Mesothelial cell of epicardium (in vitro differentiated cells): ENCODE measurements around the gene PDE4B. TPM values are rescaled to one million over a fixed set of nuclear protein-coding genes. Genes with fewer than 3 reads are reported as not detected.

Source experiments
- DNase-seq, 2 experiments: peaks; one replicate each; pipeline ENCODE4 v3.0.0; 2021; ENCODE audit warnings: low spot score in 2 of 2; ENCODE audit not compliant: unreplicated experiment in 2 of 2
- H3K27ac Mint-ChIP-seq: 2 replicates; pipeline ENCODE4 v1.8.0; 2021; ENCODE audit warnings: mixed read lengths
- H3K27me3 Mint-ChIP-seq: 2 replicates; pipeline ENCODE4 v1.8.0; 2021; ENCODE audit warnings: low read depth, mixed read lengths
- H3K36me3 Mint-ChIP-seq: 2 replicates; pipeline ENCODE4 v1.8.0; 2021; ENCODE audit warnings: mixed read lengths
- H3K4me1 Mint-ChIP-seq: 2 replicates; pipeline ENCODE4 v1.8.0; 2021; ENCODE audit warnings: mixed read lengths
- H3K4me3 Mint-ChIP-seq: 2 replicates; pipeline ENCODE4 v1.8.0; 2021; ENCODE audit warnings: mild to moderate bottlenecking, moderate library complexity, mixed read lengths
- H3K9me3 Mint-ChIP-seq: 2 replicates; pipeline ENCODE4 v1.8.0; 2021; ENCODE audit warnings: mixed read lengths
- total RNA-seq: library from RNA; stranded (reverse); gene quantifications from 3 replicates; pipeline ENCODE4 v1.2.1, GENCODE V29; 2021
- TF ChIP-seq, protein P1 (sequence below): fragments of 200-600 bp; sonication (generic); IDR thresholded peaks from one replicate; pipeline ENCODE4 v1.5.0; 2021; ENCODE audit warnings: antibody characterized with exemption; ENCODE audit not compliant: unreplicated experiment

Gene PDE4B
- total RNA-seq, 1 donor from 2014 or later: 22.3 TPM

DNA sequence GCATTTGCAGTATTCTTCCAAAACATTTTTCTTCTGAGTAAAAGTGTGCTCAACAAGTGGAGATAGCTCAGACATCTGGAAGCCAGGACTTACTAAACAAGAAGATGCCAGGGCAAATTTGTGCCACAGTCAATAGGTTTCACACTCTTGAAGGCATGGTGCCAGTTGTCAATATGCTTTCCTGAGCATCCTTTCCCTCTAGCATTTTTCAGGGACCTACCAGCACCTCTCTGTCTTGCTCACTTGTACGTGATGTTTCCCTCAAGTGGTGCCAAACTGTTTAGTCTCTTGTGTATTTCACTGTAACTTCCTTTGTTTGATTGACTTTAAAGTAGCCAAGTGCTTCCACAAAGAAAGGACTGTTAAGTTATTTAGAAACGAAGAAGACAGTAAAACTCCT is 547.2 kb downstream of the PDE4B start:
- Mint-ChIP-seq H3K27me3 (no peaks in the 10 kb centered on the region), H3K27ac (no peak overlapping the region), H3K9me3 (no peaks in the 10 kb centered on the region), H3K4me3 (no peak overlapping the region), H3K36me3 (peaks cover 8% of the 10 kb centered on the region), H3K4me1 (peaks cover 27% of the 10 kb centered on the region)
- TF ChIP-seq, protein P1, sequence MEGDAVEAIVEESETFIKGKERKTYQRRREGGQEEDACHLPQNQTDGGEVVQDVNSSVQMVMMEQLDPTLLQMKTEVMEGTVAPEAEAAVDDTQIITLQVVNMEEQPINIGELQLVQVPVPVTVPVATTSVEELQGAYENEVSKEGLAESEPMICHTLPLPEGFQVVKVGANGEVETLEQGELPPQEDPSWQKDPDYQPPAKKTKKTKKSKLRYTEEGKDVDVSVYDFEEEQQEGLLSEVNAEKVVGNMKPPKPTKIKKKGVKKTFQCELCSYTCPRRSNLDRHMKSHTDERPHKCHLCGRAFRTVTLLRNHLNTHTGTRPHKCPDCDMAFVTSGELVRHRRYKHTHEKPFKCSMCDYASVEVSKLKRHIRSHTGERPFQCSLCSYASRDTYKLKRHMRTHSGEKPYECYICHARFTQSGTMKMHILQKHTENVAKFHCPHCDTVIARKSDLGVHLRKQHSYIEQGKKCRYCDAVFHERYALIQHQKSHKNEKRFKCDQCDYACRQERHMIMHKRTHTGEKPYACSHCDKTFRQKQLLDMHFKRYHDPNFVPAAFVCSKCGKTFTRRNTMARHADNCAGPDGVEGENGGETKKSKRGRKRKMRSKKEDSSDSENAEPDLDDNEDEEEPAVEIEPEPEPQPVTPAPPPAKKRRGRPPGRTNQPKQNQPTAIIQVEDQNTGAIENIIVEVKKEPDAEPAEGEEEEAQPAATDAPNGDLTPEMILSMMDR: no peak
- DNase-seq: no peak

DNA sequence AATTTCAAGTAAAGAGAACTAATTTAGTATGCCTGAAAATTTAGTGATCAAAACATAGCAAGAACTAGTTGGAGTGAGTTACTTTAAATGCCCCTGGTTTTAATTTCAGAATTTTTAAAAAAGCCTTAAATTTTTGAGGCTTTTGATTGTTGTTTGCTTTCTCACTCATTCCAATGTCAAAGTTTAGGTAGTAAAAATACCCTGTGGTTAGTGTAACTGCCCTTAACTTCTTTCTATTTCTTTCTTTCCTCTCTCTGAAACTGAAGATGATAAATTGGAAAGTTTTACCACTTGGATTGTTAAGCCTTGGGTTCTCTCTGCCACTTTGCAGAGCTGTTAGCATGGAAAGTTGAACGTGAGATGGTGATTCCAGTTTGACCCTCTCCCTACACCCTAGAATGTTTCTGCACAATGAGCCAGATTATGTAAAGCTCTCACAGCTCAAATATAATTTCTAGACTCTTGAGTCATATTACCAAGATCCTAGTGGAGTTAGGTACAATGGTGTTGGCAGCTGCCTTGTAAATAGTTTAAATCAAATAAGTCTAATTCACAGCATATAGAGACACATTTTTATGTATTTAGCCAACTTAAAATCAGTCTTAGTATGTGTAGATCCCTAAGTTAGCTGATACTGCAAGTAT is 548.9 kb downstream of the PDE4B start:
- TF ChIP-seq, protein P1: no peak
- no peak overlapping the region for H3K4me3 Mint-ChIP-seq
- peak overlapping the region; percentile 51 for H3K27ac Mint-ChIP-seq
- no peaks in the 10 kb centered on the region for H3K9me3 Mint-ChIP-seq
- H3K36me3 Mint-ChIP-seq: peaks cover 7% of the 10 kb centered on the region
- H3K4me1 Mint-ChIP-seq: peaks cover 12% of the 10 kb centered on the region
- H3K27me3 Mint-ChIP-seq: no peaks in the 10 kb centered on the region
- no peak for DNase-seq

DNA sequence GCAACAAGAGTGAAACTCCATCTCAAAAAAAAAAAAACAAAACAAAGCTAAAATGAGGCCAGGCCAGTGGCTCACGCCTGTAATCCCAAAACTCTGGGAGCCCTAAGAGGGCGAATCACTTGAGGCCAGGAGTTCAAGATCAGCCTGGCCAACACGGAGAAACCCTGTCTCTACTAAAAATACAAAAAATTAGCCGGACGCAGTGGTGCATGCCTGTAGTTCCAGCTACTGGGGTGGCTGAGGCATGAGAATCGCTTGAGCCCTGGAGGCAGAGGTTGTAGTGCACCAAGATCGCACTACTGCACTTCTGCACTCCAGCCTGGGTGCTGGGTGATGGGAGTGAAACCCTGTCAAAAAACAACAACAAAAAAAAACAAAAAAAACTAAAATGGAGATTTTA is 550.0 kb downstream of the PDE4B start:
- TF ChIP-seq, protein P1: no peak
- no peak overlapping the region for H3K4me3 Mint-ChIP-seq
- no peaks in the 10 kb centered on the region for H3K27me3 Mint-ChIP-seq
- DNase-seq: no peak
- H3K36me3 Mint-ChIP-seq: peaks cover 3% of the 10 kb centered on the region
- H3K27ac Mint-ChIP-seq: no peak overlapping the region
- H3K9me3 Mint-ChIP-seq: no peaks in the 10 kb centered on the region
- H3K4me1 Mint-ChIP-seq: peaks cover 15% of the 10 kb centered on the region

DNA sequence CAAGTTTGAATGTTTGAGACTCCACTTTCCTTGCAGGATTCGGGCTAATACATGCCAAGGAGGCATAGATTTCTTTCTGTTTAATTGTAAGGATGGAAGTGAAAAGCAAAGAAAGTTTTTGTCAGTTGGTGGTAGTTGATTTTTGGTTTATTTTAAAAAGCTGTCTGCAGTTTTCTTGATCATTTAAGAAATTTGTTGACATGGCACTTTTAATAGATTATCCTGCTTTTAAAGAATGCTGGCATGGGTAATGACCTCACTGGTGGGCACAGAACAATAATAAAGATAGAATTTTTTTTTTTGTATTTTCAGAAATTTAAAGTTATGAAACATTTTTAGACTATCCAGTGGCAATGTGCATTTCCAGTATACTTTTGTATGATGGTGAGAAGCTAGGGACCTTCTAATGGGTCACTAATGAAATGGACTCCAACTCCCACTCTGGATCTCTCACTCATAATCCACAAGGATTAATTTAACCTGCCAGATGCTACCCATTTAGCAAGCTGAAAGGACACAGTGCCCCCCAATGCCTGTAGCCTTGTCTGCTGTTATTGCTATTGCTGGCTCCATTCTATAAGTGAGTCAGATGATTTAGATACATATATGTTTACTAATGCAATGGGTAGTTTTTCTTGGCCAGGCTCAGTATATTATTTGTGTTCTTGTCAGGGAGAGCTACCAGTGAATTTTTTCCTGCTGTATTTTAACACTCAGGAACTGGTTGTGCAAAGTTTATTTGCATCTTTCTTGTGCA is 551.1 kb downstream of the PDE4B start:
- TF ChIP-seq, protein P1: no peak
- no peaks in the 10 kb centered on the region for H3K27me3 Mint-ChIP-seq
- H3K9me3 Mint-ChIP-seq: no peaks in the 10 kb centered on the region
- peaks cover 16% of the 10 kb centered on the region for H3K4me1 Mint-ChIP-seq
- H3K36me3 Mint-ChIP-seq: peaks cover 3% of the 10 kb centered on the region
- DNase-seq: no peak
- no peak overlapping the region for H3K4me3 Mint-ChIP-seq
- no peak overlapping the region for H3K27ac Mint-ChIP-seq

DNA sequence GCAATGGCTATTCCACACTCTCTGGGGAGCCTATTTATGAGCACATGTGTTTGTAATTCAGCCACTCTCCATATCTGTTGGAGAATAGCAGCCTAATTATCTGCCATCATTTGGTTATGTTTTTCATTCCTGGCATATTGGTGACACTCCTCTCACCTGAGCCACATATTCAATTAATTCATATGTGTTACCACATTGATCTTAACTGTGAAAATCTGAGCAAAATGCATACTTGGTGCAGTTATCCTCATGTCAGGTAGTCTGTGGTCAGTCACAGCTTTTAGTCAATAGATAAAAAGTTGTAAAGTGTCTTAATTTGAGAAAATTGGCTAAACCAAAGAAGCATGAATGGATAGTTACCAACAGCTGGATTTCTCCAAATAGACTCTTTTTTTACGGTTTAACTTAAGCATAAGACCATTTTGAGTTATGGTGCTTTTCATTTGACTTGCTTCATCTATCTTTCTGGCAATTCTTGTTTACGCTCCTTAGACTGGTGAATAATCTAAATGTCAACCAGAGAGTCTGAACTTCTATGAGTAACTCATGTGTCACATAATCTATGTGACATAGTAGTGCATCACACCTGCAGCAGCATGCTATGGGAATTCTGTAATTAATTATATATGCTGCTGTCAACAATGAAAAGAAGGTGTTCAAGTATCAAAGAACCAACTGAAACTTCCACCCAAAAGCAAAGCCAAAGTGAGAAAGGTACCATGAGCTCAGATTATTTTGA is 553.5 kb downstream of the PDE4B start:
- H3K4me1 Mint-ChIP-seq: peaks cover 33% of the 10 kb centered on the region
- DNase-seq: no peak
- H3K27me3 Mint-ChIP-seq: no peaks in the 10 kb centered on the region
- no peak overlapping the region for H3K27ac Mint-ChIP-seq
- no peak overlapping the region for H3K4me3 Mint-ChIP-seq
- TF ChIP-seq, protein P1: no peak
- no peaks in the 10 kb centered on the region for H3K9me3 Mint-ChIP-seq
- H3K36me3 Mint-ChIP-seq: peaks cover 3% of the 10 kb centered on the region
